CD1c-positive myeloid dendritic cell (primary cell): ENCODE measurements around the gene BOLA1.
A peak's percentile ranks its signal among the peaks of the same experiment; 100 is the strongest.
"Not testable (repeated sequence)": the region's sequence is repeated elsewhere in the genome, so short reads cannot be mapped to it uniquely, and the experiment has no call there.

ENCODE experiments used
- DNase-seq: peaks from one replicate; pipeline ENCODE4 v3.0.0-alpha.2; 2016; ENCODE audit errors: extremely low spot score

BOLA1 gene

DNA sequence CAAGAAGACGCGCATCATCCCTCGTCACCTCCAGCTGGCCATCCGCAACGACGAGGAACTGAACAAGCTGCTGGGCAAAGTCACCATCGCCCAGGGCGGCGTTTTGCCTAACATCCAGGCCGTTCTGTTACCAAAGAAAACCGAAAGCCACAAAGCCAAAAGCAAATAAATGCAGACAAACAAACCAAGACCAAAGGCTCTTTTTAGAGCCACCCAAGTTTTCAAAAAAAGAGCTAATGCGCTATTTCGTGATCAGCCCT is 12.2 kb upstream of the BOLA1 start:
- not testable (repeated sequence) for DNase-seq

DNA sequence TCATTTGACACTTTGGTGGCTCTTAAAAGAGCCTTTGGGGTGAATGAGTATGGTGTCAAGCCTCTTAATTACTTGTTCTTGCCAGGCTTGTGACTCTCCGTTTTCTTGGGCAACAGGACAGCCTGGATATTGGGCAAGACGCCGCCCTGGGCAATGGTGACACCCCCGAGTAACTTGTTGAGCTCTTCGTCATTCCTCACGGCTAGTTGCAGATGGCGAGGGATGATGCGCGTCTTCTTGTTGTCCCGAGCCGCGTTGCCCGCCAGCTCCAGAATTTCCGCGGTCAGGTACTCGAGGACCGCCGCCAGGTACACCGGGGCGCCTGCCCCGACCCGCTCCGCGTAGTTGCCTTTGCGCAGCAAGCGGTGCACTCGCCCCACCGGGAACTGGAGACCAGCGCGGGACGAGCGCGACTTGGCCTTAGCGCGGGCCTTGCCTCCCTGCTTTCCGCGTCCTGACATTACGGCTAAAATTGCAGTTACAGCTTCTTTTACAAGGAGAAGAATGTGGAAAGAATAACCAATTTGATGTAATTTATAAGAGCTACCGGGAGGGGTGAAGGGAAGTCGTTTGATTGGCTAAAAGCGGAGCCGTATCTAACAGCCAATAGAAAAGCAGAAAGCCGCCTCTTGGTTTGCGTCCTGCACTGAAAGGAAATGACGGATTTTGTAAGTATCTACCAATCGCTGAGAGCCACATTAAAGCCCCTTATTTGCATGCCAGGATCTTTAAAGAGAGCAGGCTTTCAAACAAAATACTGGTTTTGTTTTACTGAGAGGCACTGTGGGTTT is 11.7 kb upstream of the BOLA1 start:
- peak; percentile 96 for DNase-seq

DNA sequence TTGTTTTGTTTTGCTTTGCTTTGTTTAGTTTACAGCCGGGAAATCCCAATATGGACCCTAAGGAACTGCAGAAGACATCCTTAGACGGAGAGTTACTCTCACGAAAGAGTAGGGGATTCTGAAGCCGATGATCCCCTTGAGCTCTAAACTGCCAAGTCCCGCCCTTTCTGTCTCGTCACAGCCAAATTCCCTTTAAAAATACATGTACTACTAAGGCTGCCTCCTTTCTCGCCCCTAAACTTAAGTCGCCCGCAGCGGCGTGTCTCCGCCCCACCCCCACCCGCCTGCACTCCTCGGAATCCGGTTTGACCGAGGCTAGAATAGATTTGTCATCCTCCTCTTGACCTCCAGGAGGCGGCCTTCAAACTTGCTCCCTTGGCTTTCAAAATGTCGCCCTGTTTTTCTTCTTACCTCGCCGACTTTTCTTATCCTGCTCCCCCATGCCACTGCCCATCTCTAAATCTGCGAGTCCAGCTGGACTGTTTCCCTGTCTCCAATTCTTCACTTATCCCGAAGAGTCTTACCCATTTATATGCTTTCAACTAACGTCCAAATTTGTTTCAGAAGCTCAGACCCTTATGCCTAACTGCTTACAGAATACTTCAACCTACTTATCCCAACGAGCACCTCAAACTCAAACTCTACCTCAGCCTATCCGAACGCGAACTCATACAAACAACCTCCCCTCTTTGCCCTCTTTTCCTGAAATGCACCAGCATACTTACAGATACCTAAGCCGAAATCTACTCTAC is 10.9 kb upstream of the BOLA1 start:
- peak; percentile 84 for DNase-seq

DNA sequence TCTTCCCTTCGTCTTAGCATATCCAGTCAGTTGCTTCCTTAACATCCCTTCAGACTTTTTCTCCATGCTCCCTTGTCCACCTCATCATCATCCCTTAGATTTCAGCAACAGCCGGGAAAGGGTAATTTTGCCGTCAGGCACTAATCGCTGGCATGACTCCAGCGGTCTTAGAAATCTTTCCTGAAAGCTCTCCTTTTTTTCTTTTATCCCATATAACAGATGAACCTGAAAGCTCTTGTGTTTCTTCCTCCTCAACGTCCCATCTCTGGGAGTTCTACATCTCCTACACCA is 10.4 kb upstream of the BOLA1 start:
- DNase-seq = no peak

DNA sequence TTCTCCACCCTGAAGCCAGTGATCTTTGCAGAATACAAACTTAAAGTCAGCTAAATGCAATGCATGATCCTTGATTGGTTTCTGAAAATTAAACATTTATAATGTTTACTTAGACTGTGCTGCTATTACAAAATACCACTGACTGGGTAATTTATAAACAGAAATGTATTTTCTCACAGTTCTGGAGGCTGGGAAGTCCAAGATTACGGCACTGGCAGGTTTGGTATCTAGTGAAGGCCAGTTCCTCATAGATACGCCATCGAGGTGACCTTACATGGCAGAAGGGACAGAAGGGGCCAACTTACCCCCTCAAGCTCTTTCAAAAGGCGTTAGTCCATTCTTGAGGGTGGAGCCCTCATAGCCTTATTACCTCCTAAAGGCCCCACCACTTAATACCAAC is 2.8 kb upstream of the BOLA1 start:
- no peak for DNase-seq

DNA sequence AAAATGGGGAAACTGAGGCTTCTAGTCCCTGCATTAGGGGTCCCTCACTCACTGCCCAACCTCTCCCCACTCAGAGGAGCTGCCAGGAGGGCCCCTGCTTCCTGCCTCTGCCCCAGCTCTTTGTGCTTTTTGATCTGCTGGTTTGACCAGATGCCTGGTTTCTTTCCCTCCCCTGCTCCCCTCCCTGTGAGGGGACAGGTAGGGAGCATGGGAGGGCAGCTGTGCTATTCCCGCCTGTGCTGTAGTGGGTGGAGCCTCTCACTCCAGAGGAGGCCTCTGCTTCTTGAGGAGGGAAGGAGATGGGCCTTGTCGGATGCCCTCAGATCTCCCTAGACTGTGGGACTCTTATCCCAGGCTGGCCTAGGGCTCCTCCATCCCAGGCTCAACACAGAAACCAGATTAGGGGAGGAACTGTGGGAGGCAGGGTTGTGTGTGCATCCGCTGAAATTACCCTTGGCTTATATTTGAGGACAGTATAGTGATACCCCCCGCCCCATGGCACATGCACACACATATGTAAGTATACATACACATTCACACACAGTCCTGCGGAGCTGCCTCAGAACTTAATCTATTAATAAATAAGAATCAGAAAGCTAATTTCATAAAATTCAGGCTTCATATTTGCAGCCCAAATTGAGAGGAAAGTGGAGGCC is 4.6 kb downstream of the BOLA1 start:
- DNase-seq = no peak

DNA sequence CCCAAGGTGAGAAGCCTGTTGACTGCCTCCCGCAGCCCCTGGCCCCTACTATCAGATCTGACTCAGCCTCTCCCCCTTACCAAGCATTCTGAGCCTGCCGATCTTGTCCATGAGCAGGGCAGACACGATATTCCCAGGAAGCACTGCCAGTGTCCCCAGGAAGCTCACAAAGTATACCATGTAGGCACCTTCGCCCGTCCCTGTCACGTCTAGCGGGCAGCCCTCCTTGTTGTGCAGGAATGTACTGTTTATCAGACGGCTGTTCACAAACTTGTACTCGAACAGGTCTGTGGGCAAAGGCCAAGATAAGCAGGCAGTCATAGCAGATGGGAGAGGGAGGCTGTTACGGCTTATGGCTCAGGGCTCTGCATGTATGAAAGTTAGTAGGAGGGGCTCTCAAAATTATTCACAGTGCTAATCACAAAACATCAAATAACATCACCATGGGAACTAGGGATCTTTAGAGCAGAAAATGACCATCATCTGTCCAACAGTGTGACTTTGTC is 7.3 kb downstream of the BOLA1 start:
- DNase-seq = no peak

DNA sequence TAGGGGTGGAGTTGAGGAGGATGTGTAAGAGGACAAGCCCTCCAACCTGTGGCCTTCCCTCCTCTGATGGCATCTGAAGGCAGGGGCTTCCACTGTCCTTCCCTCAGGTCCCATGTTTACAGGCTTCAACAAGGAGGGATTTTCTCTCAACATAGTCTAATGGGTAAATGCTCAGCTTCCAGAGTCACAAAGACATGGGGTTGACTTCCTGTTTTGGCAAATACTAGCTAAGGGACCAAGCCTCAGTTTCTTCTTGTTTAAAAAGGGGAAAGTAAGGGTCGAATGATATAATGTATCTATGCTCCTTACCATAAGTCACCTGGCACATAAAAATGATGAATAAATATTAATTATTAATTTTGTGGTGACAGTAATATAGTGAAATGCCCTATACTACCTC is 15.2 kb downstream of the BOLA1 start:
- no peak for DNase-seq

DNA sequence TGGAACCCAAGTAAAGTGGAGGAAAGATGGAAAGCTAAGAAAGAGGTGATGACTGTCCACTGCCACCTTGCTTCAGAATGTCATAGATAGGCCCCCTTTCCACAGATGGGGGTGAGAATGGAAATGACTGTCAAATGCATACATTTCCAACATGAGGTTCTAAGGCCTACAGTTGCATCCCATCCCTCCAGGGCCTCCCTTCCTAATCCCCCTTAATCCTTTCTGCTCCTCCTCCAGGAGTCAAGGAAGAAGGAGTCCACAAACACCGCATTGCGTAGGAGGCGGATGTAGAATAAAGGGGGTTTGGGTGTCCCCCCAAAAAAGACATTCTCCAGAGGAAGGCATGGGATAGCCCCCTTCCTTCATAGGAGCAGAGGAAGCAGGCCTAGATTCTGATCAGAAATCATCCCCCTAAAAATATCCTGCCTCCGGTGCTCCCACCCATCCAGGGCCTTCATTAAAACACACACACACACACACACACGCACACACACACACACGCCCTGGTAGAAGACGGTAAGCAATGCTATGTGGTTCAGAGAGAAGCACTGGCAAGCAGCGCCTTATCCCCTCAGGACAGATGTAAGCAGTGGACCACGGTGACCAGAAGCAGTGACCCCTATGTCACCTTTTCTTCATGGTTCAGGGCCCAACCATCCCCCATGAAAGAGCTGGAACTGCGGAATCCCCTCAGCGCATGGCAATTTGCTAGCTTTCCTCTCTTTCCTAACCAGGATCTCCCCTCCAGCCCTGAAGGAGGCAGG is 16.2 kb downstream of the BOLA1 start:
- no peak for DNase-seq

DNA sequence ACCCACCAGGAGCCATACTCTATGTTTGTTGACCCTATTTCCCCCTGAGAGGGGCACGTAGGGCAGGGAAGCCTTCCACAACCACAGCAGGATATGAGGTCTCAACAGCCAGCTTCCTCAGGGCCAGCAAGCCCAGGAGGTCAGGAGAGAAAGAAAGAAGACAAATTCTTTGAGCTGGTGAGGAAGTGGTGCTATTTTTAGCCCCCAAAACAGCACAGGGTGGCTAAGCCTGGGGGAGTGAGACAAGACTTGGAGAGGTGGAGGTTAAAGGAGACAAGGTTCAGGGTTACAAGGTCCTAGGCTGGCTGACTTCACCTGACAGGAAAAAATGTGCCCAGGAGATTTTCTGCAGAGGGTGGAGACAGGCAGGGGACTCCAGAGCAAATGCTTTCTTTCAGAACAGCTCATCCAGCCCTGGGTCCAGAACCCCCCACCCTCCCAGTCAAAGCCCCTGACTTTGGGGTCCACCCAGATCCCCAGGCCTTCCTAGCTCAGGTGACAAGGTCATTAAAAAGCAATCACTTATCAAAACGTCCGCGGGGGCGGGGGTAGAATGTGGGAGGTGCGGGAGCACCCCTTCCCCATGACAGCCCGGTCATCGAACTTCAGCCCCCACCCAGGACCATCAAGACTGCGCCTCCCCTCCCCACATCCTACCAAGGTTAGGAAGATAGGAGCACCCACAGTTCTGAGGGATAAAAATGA is 17.0 kb downstream of the BOLA1 start:
- no peak for DNase-seq

DNA sequence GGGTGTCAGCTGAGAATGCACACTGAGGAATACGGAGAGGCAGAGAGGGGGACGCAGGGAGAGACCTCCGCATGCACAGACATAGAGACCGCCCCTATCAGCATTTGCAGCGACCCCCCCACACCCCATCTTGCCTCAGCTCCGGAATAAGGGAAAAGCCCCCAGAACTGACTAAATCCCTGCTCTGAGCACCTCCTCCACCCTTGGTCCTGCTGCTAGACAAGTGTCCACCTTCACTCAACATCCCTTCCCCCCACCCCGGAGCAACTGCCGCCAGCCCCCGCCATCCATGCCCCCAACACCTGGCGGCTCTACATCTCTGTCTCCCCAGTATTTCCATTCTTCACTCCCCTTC is 17.5 kb downstream of the BOLA1 start:
- no peak for DNase-seq

DNA sequence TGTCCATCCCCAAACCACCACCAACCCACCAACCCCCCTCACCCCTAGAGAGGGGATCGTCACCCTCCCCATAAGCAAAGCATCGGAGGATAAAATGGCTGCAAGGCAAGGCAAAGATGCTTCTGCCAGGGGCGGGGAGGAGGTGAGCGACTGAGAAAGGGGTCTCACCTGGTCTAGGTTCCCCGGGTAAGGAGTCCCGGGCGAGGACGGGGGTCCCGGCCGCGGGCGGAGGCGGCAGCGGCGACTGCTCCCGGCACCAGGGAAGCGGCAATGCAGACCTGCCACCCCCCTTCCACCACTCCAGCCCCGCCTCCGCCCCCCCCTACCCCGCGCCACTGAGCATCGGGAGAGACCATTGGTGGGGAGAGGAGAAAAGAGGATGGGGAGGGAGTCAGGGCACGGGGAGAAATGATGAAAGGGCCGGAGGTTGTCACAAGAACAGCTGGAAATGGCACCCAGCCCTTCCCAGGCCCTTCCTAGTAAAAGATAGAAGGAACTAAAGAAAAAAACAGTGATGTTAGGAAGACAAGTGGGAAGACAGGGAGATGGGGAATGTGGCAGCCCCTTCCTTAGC is 18.3 kb downstream of the BOLA1 start, which contains the start of gene SV2A:
Gene SV2A, minus strand, starts transcription at position 274 of the 574 bp plus-strand sequence. CDS start 4,004 bp downstream, outside the sequence.
- DNase-seq = no peak

DNA sequence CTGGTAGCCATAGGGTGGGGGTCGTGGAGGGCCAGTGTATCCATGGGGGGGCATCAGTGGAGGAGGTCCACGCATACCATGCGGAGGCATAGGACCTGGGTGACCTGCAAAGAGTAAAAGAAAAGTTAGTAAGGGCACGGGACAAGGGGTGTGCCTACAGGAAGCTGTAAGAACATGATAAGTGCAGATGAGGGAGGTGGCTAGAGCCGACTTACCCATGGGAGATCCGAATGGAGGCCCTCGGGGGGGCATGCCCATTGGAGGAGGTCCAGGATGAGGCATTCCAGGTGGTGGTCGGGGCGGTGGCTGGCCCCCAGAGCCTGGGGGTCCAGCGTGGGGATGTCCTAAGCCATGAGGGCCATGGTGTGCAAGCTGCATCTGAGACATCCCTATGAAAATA is 24.3 kb downstream of the BOLA1 start:
- no peak for DNase-seq

DNA sequence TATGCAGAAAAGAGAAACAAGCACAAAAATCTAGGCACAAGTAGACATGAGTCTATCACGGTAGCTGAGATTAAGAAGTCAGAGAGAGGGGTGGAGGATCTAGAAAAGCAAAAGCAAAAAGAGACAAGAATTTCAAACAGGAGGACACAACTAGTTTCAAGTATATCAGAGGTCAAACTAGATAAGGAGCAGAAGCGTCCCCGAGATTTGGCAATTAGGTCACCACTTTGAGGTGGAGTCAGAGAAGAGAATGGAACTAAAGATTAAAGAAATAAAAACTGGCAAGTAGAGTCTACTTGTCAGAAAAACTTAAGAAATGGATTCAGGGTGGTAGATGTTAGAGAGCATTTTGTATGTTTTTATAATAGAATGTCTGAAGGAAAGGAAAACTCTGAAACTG is 26.0 kb downstream of the BOLA1 start:
- no peak for DNase-seq

DNA sequence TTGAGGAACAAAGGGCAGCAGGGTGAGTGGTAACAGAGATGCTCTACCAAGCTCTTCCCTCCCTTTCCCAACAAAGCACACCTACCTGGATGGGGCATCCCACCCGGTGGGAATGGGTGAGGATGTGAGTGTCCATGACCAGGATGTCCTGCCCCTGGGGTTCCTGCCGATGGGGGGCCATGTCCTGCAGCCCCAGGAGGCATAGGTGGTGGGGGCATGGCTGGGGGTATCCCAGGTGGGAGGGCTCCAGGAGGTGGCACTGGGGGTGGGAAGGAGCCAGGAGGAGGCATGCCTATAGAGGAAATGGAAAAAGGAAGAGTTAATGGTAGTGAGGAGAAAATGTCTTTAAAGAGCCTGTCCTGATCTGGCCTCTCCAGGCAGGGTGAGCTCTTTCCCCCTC is 26.4 kb downstream of the BOLA1 start:
- DNase-seq = no peak

DNA sequence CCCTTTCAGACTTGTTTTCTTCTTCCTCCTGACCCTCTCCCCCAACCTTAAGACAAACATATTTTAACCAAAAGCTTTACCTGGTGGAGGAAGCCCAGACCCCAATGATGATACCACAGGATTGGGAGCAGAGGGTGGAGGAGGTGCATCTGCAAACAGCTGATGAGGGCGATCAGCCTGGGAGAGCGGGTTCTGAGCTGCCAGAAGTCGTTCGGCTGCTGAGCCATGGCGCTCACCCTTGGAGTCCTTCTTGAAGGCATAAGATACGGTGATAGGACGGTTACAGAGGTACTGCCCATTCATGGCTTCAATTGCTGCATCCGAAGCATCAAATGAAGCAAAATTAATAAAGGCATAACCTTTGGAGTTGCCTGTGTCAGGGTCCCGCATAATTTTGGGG is 26.9 kb downstream of the BOLA1 start:
- no peak for DNase-seq

DNA sequence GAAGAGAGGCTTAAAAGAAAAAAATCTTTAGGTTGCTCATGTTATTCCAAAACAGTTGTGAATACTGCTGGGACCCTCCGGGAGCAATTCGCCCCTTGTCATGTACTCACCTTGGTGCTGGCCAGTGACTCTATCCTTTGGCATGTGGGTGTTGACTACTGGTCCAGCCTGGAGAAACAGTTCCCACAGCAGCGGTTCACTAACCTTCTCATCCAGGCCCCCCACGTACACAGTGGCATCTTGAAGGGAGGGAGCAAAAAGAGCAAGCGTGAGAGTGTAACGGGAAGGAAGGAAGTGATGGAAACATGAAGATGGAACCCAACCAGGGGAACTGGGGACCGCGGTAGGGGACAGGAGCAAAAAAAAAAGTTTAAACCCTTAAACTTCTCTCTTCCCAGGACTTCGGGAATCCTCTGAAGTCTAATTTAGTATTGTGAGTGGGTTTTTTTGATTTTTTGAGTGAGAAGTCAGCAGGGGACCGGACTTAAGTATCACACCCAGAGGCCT is 27.7 kb downstream of the BOLA1 start:
- DNase-seq = no peak

DNA sequence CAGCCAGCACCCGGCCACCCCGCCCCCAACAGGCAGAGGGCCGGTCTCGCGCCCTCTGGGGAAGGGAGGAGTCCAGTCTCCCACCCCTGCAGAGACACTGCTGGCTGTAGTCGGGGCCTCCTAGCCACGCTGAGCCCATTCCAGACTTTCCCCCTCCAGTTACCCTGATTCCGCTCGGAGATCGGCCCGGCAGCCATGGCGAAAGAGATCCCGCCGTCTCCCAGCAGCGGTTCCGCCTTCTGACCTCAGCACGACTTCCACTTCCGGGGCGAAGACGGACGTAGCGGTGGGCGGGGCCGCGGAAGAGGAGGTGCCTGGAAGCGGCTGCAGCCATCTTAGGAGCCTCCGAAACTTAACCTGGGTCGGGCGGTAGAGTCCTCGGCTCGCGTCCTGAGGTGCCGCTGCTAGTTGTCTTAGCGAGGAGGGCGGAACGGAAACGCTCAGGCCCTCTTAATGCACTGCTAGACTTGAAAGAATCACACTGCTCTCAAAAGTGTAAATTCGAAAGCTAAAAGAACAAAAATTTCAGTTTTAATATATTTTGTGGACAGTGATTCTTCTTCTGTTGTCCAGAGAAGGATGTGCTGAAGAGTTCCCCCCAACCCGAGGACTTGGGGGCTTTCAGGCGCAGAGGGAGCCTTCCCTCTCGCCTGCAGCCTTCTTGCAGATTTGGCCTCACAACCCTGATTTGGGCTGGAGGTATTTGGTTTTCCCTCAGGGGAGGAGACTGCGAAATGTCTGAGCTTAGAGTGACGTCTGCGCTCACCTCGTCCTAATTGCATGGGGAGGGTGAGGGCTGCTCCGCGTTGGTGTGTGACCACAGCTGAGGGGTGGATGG is 28.4 kb downstream of the BOLA1 start, which contains the start of gene SF3B4:
Gene SF3B4, minus strand, starts transcription at position 241 of the 838 bp plus-strand sequence. Its CDS starts 44 bp downstream, at position 197.
- DNase-seq = peak; percentile 97

DNA sequence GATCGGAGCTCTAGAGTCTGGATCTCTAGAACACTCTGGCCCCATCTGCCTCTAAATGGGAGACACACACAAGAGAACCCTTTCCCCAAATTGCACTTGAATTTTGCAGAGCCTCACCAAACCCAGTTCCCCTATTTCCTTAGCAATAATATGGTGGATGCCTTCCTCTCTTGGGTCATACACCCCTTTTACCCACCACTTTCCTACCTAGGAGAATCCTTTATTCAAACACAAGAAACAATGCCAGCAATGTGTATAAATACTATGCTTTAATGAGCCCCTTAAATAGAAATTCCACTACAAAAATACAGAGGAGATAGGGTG is 29.0 kb downstream of the BOLA1 start:
- DNase-seq = no peak

DNA sequence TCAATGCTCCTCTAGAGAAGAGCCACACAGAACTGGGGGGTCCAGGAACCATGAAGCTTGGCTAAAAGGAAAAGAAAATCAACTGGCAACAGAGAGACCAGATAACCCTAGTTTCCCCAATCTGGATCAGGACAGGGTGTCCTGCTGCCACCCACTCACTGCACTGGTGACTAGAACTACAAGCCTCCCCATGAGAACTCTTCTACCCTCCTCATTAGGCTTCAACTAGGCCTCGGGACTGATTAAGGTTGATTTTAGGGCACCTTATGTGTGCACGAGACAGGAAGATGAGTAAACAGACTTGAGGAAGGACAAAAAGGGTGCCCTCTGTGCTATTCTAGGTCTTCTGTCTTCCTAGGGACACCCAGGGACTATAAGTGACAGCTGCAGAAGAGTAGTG is 30.5 kb downstream of the BOLA1 start:
- DNase-seq = peak; percentile 56
